GM19035 (cell line): ENCODE measurements around the gene SRPK3.
A peak's percentile ranks its signal among the peaks of the same experiment; 100 is the strongest.

ENCODE experiments used
- ATAC-seq: cut with Tn5 transposase; IDR thresholded peaks from one replicate; pipeline ENCODE4 v1.9.1; 2021; ENCODE audit not compliant: unreplicated experiment

The SRPK3 gene

DNA sequence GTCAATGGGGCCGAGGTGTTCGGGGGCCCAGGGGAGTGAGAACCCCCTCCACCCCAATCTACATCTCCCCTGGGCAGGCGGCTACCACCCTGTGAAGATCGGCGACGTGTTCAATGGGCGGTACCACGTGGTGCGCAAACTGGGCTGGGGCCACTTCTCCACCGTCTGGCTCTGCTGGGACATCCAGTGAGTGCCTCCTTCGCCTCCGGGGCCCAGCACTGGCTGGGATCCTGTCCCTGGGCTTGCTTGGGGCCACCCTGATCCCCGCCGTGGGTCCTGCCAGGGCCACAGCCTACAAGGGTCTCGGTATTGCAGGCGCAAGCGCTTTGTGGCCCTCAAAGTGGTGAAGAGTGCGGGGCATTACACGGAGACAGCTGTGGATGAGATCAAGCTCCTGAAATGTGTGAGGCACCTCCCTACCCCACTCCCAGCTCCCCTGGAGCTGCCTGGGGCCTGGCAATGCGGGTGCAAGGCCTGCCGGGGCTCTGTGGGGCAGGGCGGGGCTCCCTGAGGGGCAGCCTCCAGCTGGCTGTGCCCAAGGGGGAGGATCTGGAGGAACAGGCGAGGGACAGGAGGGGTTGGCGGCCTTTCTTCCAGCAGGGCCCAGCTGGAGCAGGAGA, 697 bp downstream of the SRPK3 start:
- ATAC-seq = no peak

DNA sequence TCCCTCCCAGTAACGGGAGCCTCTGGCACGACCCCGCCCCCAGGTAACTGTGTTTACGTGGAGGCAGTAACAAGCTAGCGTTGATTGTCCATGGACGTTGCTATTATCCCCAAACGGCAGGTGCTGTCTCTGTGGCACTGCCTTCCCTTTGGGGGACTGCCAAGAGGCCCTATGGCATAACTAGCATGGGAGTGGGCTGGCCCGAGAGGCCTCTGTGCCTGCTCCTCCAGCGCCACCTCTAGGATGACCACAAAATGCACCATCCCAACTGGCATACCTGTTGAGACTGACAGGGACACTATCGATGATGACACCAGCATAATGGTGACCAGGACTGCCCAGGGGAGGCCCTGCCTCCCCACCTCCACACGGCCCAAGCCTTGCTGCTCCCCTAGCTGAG, 1.5 kb downstream of the SRPK3 start:
- no peak for ATAC-seq

DNA sequence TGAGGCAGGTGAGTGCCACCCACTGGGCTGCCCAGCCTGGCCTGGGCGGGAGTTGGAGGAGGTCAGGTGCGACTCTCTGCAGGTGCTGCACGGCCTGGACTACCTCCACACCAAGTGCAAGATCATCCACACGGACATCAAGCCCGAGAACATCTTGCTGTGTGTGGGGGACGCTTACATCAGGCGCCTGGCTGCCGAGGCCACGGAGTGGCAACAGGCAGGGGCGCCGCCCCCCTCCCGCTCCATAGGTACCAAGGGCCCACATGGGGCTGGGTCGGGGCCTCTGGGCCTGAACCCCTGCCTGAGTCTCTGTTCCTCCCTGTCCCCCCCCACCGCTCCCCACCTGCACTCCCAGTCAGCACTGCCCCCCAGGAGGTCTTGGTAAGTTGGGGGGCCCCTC, 2.0 kb downstream of the SRPK3 start:
- no peak for ATAC-seq

DNA sequence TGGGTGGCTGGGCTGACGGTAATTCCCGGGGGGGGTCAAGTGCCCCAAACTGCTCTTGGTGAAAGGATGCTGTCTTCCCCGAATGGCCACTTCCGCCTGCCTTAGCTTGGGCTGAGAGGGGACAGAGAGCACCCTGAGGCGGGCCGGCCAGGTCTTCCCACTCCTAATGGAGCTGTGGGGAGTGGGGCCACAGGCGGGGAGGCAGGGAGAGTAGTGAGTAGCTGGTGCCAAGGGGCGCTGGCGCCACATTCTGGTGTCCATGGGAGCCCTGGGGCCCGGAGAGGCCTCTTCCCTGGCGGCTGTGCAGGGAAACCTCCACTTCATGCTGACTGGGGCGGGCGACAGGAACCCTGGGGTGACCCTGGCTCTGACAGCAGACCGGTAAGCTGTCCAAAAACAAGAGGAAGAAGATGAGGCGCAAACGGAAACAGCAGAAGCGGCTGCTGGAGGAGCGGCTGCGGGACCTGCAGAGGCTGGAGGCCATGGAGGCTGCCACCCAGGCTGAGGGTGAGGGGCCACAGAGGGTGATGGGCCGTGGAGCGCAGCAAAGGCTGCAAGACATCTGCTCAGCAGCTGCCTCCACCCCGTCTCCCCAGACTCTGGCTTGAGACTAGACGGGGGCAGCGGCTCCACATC, 2.7 kb downstream of the SRPK3 start:
- ATAC-seq = no peak

DNA sequence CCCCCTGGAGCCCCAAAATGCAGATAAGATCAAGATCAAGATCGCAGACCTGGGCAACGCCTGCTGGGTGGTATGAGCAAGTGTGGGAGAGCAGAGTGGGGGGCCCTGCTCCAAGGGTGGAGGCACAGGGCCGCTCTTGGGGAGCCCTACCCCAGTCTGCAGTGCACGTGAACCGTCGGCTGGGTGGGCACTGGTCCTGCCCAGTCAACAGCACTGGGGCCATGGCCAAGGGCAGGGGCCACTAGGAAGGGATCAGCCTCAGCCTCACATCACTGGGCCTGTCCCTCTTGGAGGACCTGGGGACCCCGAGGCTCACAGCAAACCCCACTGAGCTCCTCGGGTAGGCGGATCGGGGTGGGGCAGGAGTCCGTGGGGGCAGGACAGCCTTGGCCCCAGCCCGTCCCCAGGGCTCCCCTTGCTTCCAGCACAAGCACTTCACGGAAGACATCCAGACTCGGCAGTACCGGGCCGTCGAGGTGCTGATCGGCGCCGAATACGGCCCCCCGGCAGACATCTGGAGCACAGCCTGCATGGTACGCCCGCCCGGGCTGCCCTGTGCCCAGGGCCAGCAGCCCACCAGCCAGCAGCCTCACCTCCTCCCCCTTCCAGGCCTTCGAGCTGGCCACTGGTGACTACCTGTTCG, 3.6 kb downstream of the SRPK3 start:
- no peak for ATAC-seq

DNA sequence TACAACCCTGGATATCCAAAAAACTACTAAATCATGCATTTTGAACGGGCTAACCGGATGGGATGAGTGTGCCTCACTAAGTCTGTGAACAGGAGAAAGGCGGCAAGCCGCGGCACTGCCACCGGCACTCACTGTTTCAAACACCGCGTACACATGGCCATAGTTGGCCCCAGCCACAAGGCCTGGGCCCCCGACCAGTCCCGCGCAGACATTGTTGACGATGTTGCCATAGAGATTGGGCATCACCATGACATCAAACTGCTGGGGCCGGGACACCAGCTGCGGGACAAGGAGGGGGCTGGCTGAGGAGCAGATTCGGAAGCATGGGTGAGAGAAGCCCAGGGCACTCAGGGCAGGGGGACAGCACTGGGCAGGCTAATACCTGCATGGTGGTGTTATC, 5.8 kb downstream of the SRPK3 start:
- ATAC-seq = no peak

DNA sequence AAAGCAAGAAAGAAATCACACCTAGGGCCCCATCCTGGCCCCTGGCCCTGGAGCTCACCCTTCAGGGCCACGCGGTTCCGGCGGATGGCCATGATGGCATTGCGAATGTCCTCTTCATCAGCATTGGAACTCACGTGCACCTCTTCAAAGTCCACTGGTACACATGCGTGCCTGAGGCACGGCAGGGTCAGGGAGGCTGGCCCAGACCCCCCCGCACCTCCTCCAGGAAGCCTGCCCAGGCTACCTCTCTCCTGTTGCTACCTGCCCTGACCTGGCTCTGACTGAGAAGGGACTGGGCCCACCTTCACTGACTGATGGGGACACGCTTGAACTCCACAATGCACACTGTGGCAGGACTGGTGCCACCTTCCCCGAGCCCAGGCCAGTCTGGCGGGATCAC, 8.8 kb downstream of the SRPK3 start:
- ATAC-seq = no peak

DNA sequence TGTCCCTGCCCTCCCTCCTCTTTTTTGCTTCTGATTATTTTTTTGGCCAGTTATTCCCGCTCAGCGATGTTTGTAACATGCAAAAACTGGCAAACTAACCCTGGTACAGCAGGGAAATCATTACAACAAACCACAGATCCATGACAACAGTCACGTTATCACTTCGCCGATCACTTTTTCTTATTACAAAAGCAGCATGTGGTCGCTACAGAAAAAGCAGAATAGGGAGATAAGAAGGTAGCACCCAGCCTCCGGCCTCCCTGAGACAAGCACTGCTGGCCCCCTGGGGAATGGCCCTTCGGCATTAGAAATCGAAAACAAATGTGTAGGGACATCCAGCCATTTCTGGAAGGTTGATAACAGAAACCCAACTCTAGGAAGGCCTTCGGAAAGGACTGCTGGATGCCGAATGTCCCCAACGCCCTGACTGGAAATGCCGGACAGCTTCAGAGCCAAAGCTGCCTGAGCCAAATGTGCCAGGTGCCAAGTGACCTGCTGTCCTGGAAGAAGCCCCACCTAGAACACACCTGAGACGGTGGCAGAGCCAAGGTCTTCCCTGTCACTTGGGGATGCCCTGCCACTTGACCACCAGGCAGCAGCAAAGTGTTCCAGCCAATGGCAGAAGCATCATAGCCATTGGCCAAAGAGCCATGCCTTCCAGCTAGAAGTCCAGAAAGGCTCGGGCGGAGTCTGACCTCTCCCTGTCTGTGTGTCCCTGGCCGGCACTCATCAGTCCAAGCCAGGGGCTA, 10.4 kb downstream of the SRPK3 start:
- no peak for ATAC-seq

DNA sequence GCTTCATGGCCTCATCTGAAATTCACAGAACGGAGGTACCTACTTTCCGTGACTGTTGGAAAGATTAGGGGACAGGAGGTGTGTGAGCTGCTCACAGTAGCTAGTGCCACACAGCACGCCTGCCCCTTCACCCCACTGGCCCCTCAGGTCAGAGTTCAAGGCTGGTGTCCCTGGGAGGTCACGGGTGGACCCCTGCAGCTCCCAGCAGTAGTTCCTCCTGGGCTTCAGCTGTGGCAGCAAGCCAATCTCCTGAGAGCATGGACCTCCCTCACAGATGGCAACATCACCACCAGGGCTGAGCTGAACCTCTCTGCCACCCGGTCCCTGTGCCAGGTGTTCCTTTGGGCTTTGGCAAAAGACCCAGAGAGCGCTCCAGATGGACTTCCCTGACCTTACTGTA, 11.5 kb downstream of the SRPK3 start:
- no peak for ATAC-seq

DNA sequence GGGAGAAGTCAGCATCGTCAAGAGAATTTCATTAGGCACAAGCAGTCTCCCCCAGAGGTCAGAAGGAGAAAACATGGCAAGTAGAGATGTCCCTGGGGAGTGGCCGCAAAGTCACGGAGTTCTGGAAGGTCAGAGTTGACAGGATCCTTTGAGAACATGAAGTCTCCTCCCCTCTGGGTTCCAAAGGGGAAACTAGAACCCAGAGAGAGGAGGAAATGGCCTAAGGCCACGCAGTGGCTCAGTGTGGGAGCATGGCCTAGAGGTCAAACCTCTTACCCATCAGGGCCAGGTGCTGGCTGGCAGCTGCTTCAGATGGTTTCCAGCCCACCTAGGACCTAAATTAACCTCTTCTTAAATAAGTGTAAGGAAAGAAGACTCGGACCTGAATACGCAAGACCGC, 12.4 kb downstream of the SRPK3 start:
- ATAC-seq = no peak

DNA sequence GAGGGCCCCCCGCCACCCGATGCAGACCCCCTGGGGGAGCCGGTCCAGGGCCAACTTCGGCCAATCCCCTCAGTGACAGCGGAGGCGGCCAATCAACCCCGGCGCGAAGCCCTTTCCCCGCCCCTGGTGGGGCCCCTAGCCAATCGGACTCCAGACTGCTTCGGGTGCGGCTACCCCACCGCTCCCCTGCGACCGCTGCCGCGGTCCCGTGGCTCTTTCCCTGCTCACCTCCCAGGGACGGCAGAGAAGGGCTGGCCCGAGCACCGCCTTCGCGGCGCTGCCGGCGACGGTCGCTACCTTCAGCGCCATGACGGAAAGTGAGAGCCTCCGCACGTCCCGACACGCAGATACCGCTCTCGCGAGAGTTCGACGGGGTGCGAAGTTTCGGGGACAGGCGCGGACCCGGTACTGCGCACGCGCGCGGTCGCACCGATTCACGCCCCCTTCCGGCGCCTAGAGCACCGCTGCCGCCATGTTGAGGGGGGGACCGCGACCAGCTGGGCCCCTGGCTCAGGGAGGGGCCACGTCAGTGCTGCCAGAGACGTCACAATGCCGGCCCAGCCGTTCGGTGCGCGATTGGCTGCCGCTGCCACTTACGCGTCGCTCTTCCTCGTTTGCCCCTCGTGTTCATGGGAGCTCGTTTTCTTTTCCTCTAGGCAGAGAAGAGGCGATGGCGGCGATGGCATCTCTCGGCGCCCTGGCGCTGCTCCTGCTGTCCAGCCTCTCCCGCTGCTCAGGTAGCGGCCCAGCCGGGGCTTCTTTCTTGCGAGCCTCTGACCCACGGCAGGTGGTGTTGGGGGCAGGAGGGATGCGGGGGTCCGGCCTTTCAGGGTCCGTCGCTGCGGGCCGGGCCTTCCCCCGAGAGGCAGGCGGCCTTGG, 13.4 kb downstream of the SRPK3 start, which contains the start of the genes IDH3G and SSR4:
Gene IDH3G, minus strand, starts transcription at position 358 of the 879 bp plus-strand sequence. Its CDS starts 49 bp downstream, at position 309.
Gene SSR4, plus strand, starts transcription at position 651 of the 879 bp plus-strand sequence. Its CDS starts 20 bp downstream, at position 671.
- ATAC-seq = peak; percentile 91

DNA sequence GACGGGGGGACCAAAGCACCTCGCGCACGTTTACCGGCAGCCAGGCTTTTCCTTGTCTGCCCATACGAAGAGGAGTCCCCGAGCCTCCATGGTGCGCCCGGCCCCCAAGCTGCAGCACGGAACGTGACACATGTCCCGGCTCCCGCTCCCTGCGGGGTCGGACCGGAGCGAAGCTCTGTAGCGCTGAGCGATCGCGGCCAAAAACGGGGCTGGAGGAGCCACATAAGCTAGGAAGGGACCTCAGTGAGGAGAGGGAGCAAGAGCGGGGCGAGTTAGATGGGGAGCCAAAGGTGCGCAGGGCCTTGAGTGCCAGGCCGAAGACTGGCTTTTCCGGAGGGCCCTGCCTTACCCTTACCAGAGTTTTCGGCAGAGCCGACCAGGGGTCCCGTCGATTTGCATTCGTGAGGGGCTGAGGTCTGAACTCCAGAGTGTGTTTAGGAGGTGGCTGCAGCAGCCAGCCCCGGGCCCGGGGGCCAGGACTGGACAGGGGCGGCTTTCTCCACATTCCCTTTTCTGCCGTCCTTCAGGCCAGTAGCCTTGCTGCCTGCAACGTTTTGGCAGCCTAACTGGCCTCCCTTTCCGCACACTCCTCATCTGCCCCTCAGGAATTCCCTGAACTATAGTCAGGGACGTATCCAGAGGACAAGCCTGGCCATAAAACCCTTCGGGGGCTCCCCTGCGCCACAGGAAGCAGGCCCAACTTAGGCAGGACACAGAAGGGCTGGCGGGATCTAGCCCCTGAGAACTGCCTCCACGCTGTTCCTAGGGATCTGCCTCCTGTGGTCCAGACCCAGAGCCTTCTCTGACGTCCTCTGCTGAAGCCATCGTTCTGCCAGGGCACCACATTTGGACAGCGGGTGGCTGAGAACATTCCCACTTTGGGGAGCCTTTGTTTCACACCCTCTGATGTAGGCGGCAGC, 14.3 kb downstream of the SRPK3 start:
- peak; percentile 2 for ATAC-seq

DNA sequence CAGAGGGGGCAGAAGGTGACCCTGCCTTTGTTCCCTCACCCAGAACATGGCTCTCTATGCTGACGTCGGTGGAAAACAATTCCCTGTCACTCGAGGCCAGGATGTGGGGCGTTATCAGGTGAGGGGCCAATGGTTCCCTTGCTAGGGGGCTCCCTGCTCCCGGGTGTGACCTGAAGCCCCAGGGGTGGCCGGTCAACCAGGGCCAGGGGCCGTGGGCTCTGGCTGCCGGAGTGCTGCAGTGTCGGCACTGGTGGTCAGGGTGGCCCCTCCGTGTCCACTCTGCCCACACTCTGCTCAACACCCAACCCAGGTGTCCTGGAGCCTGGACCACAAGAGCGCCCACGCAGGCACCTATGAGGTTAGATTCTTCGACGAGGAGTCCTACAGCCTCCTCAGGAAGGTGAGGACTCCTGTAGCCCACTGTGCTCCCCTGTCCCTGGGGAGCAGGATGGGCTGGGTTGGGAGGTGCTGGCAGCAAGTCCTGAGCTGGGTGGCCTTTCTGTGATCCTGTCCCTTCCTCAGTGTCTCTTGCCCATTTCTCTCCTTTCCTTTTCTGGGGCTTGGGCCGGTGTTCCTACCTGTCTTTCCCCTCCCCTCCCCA, 16.7 kb downstream of the SRPK3 start:
- no peak for ATAC-seq

DNA sequence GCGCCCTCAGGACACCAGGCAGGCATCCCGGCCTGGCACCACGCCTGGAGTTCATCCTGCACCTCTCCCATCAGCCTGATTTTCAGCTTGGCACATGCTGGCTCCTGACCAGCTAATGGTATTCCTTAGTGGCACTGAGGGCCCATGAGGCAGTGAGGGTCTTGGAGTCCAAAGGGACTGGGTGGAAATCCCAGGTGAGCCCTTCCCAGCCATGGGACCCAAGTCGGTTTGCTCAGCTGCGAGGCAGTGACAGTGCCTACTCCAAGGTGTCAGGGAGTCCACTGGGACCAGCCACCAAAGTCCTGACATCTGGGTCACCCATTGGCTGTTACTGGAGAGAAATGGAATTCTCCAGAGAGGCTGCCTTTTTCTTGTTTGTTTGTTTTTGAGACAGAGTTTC, 18.5 kb downstream of the SRPK3 start:
- ATAC-seq = no peak

DNA sequence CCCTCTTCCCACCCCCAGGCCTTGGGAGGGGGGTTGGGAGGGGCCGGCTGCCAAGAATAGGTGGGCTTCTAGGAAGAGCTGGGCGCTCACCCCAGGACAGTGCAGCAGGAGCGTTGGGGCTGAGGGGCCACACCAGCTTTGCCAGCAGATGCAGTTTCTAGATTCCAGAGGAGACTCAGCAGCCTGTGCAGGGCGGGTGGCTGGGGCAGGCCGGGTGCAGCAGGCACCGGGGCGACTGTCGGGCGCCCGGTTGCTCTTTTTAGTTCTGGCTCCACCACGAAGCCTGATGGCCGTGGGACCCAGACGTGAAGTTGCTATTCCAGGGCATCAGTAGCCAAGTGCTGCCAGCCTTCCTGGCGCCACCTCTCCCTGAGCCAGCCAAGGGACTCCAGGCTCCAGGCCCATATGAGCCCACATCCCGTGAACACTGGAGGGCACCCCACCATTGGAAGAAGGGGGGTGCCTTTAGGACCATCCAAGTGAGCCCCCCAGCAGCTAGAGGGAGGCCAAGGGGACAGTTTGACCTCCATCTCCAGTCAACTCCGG, 19.4 kb downstream of the SRPK3 start:
- ATAC-seq = no peak

DNA sequence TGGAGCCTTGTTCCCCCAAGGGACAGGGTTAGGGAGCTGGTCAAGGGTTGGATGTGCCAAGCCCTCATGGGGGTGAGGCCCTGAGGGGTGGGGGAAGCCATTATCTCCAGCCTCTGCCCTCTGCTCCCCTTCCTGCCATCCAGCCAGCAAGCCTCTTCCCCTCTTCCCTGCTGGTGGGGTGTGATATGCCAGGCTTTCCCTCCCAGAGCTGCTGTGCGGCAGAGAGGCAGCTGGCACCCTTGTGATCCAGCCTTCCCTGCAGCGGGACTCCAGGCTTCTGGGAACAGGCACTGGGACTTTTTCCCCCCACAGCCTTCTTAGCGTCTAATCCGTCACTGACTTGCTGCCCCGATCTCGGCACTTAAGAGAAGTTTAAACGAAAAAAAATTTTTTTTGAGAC, 19.9 kb downstream of the SRPK3 start:
- no peak for ATAC-seq

DNA sequence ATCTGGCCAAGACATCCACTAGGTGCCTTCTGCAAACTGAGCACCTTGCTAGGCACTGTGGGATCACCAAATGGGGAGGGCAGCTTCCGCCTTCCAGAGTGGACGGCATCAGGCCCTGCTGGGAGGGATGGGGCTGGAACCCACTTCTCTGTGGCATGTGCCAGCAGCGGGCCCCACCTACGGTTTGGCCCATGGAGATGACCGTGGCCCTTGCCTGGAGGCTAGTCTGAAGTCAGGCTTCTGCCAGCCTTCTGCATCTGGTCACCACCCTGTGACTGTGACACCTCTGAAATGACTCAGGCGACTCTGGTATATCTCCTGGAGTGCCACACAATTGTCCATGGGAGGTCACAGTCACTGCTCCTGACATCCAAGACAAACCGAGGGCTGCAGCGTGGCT, 20.8 kb downstream of the SRPK3 start:
- no peak for ATAC-seq

DNA sequence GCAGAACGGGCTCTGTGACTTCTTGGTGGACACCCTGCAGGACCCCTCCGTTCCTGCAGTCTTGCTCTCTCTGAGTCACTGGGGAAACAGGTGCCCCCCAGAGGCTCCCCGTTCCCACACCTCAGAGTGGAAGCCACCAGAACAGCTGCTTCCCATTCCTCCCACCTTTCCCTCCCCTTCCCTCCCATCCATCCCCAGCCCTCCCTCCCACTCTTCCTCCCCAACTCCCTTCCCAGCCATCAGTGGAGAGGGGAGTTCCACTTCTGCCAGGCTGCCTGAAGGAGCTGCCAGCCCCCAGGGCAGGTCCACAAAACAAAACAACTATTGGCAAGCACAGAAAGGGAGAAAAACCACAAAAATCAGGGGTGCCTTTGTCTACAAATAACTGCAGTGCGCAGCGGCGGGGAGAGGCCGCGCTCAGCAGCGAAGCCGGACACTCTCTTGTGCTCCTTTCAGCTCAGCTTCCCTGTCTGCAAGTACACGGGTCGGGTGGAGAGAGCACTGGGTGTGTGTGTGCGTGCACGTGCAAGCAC, 21.7 kb downstream of the SRPK3 start:
- ATAC-seq = no peak
